ENCODE data around the gene BAIAP3.

GRCh38 chr16:1390239-1390779 is 56.9 kb downstream of the BAIAP3 start:
- no peak for TF ChIP-seq FOXK2 (IDR thresholded peaks at IDR 0.05)
- TF ChIP-seq SP1 (IDR thresholded peaks at IDR 0.05) = no peak
- no peak for TF ChIP-seq BHLHE40 (IDR thresholded peaks at IDR 0.05; ENCODE audit: borderline replicate concordance)
- no peak for TF ChIP-seq TARDBP (IDR thresholded peaks at IDR 0.05)
- no peak for TF ChIP-seq HDGF (IDR thresholded peaks at IDR 0.05; ENCODE audit: borderline replicate concordance)

All from HEK293T (cell line).